ENCODE measurements around the gene ZC3H12D.

DNA sequence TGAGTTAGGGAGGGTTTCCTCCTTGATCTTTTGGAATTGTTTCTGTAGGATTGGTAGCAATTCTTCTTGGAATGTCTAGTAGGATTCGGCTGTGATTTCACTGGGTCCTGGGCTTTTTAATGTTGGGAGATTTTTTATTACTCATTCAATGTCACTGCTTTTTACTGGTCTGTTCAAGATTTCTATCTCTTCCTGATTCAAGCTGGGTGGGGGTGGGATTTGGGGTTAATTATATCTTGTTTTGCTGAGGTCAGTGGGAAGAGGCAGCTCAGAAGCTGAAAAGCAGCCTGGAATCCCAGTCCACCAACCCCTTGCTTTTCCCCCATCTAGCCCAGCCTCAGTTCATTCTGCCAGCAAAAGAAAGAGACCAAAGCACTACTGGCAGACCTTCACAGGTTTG is 45.2 kb downstream of the ZC3H12D start:
- TF ChIP-seq, protein P1, sequence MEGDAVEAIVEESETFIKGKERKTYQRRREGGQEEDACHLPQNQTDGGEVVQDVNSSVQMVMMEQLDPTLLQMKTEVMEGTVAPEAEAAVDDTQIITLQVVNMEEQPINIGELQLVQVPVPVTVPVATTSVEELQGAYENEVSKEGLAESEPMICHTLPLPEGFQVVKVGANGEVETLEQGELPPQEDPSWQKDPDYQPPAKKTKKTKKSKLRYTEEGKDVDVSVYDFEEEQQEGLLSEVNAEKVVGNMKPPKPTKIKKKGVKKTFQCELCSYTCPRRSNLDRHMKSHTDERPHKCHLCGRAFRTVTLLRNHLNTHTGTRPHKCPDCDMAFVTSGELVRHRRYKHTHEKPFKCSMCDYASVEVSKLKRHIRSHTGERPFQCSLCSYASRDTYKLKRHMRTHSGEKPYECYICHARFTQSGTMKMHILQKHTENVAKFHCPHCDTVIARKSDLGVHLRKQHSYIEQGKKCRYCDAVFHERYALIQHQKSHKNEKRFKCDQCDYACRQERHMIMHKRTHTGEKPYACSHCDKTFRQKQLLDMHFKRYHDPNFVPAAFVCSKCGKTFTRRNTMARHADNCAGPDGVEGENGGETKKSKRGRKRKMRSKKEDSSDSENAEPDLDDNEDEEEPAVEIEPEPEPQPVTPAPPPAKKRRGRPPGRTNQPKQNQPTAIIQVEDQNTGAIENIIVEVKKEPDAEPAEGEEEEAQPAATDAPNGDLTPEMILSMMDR (IDR thresholded peaks at IDR 0.05) = no peak
- TF ChIP-seq POLR2AphosphoS5 (IDR thresholded peaks at IDR 0.05) (no peak), POLR2A (IDR thresholded peaks at IDR 0.05) (no peak), EP300 (IDR thresholded peaks at IDR 0.05) (no peak)
